ENCODE data around the gene FAM20A. TPM values are rescaled to one million over a fixed set of nuclear protein-coding genes. Genes with fewer than 3 reads are reported as not detected.

Gene FAM20A
- total and polyA plus RNA-seq, 11 donors: 2.6 to 37.9 (median 8.8) TPM

DNA sequence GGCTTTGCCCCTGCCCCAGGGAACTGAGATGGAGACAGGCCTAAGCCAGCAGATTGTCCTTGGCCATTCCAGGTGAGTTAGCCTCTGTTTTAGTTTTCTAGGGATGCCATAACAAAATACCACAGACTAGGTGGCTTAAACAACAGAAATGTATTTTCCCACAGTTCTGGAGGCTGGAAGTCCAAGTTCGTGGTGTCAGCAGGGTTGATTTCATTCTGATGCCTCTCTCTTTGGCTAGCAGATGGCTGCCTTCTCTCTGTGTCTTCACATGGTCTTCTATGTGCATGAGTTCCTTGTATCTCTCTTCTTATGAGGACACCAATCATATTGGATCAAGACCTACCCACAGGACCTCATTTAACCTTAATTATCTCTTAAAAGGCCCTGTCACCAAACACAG, 12.8 kb downstream of the FAM20A start:
- DNase-seq (no peak), ATAC-seq (no peak)
- WGBS, 4 donors: 65 to 82% (median 75%) methylated on average over 1 of the region's 1 CpG
- peaks cover 0 to 25% (median 0%) of the 10 kb centered on the region in 12 donors for H3K4me1 ChIP-seq
- no peak overlapping the region for H3K27ac ChIP-seq
- no peak overlapping the region for H3K4me3 ChIP-seq
- H3K9me3 ChIP-seq: peaks cover 0 to 13% (median 0%) of the 10 kb centered on the region in 12 donors
- intact Hi-C loops (cut with DNase I): no loop called here
- peaks cover 0 to 11% (median 0%) of the 10 kb centered on the region in 9 donors for H3K36me3 ChIP-seq
- TF ChIP-seq POLR2A (IDR thresholded peaks at IDR 0.05): no peak
- TF ChIP-seq CTCF (IDR thresholded peaks at IDR 0.05): no peak
- no peaks in the 10 kb centered on the region for H3K27me3 ChIP-seq

DNA sequence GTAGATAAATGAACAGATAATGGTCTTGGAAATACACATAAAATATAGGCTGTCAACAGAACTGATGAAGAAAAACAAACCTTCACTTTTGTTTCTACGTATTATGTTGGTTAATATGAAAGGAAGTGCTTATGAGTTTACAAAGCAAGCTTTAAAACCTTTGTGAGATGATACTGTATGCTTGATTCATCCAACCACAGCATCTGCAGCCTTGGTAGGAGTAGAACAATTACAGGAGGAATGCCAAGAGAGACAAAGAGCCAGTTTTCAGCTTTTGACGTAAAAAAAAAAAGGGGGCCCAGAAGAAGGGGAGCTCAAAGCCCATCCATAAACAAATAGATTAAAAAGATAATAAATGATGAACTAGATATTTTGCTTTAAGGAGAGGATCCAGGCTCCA, 13.3 kb downstream of the FAM20A start:
- TF ChIP-seq CTCF (IDR thresholded peaks at IDR 0.05) (no peak), POLR2A (IDR thresholded peaks at IDR 0.05) (no peak)
- ATAC-seq (no peak), DNase-seq (no peak)
- H3K4me1 ChIP-seq: peaks cover 0 to 20% (median 0%) of the 10 kb centered on the region in 12 donors
- WGBS, 4 donors: 81 to 86% (median 82%) methylated on average over 2 of the region's 2 CpGs
- peaks cover 0 to 11% (median 0%) of the 10 kb centered on the region in 9 donors for H3K36me3 ChIP-seq
- peaks cover 0 to 13% (median 0%) of the 10 kb centered on the region in 12 donors for H3K9me3 ChIP-seq
- intact Hi-C loops (cut with DNase I): no loop called here
- H3K4me3 ChIP-seq: no peak overlapping the region
- H3K27me3 ChIP-seq: no peaks in the 10 kb centered on the region
- no peak overlapping the region for H3K27ac ChIP-seq

GRCh38 chr17:68587026-68587425, 14.1 kb downstream of the FAM20A start:
- intact Hi-C loops (cut with DNase I): no loop called here
- no peak for TF ChIP-seq CTCF (IDR thresholded peaks at IDR 0.05)
- no peak for TF ChIP-seq POLR2A (IDR thresholded peaks at IDR 0.05)
- Histone ChIP-seq H3K36me3 (peaks cover 0 to 11% (median 0%) of the 10 kb centered on the region in 9 donors), H3K4me3 (no peak overlapping the region), H3K4me1 (peaks cover 0 to 18% (median 0%) of the 10 kb centered on the region in 12 donors), H3K27me3 (no peaks in the 10 kb centered on the region), H3K27ac (no peak overlapping the region), H3K9me3 (peaks cover 0 to 13% (median 0%) of the 10 kb centered on the region in 12 donors)
- ATAC-seq (no peak), DNase-seq (no peak)
- 94 to 96% (median 95%) methylated on average over 5 of the region's 5 CpGs for WGBS, 4 donors

- Histone ChIP-seq H3K4me3 (no peak overlapping the region), H3K27me3 (no peaks in the 10 kb centered on the region), H3K9me3 (peaks cover 0 to 13% (median 0%) of the 10 kb centered on the region in 12 donors), H3K4me1 (peaks cover 0 to 25% (median 0%) of the 10 kb centered on the region in 12 donors), H3K27ac (no peak overlapping the region), H3K36me3 (peaks cover 0 to 11% (median 0%) of the 10 kb centered on the region in 9 donors)
- ATAC-seq (no peak), DNase-seq (no peak)
- TF ChIP-seq CTCF (IDR thresholded peaks at IDR 0.05): no peak
- no peak for TF ChIP-seq POLR2A (IDR thresholded peaks at IDR 0.05)
- 48 to 61% (median 54%) methylated on average over 4 of the region's 4 CpGs for WGBS, 4 donors
- intact Hi-C loops (cut with DNase I): no loop called here
Observed at GRCh38 chr17:68585643-68586042, 15.5 kb downstream of the FAM20A start.

Data from heart left ventricle (tissue), 16 donors.